Measurements from ENCODE around the gene CDK5RAP1. TPM values are rescaled to one million over a fixed set of nuclear protein-coding genes. Genes with fewer than 3 reads are reported as not detected.

The CDK5RAP1 gene
- total and polyA plus RNA-seq, 2 experiments from 2014 or later = 37.9 to 47.8 TPM

GRCh38 chr20:33423141-33423834, 22.0 kb upstream of the CDK5RAP1 start:
- Histone ChIP-seq H3K27me3 (no peaks in the 10 kb centered on the region), H3K9me3 (ENCODE audit: low read depth) (no peaks in the 10 kb centered on the region), H3K36me3 (peaks cover 4% of the 10 kb centered on the region), H3K4me1 (ENCODE audit: low read depth) (peaks cover 54% of the 10 kb centered on the region), H3K27ac (peak overlapping the region; percentile 99), H3K4me3 (no peak overlapping the region)
- TF ChIP-seq, protein P1, sequence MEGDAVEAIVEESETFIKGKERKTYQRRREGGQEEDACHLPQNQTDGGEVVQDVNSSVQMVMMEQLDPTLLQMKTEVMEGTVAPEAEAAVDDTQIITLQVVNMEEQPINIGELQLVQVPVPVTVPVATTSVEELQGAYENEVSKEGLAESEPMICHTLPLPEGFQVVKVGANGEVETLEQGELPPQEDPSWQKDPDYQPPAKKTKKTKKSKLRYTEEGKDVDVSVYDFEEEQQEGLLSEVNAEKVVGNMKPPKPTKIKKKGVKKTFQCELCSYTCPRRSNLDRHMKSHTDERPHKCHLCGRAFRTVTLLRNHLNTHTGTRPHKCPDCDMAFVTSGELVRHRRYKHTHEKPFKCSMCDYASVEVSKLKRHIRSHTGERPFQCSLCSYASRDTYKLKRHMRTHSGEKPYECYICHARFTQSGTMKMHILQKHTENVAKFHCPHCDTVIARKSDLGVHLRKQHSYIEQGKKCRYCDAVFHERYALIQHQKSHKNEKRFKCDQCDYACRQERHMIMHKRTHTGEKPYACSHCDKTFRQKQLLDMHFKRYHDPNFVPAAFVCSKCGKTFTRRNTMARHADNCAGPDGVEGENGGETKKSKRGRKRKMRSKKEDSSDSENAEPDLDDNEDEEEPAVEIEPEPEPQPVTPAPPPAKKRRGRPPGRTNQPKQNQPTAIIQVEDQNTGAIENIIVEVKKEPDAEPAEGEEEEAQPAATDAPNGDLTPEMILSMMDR (IDR thresholded peaks at IDR 0.05; ENCODE audit: low read depth, low read length) = no peak
- DNase-seq (ENCODE audit: low read depth in 1 of 2, low spot score in 1 of 2) = peak; percentile 87 to 90

DNA sequence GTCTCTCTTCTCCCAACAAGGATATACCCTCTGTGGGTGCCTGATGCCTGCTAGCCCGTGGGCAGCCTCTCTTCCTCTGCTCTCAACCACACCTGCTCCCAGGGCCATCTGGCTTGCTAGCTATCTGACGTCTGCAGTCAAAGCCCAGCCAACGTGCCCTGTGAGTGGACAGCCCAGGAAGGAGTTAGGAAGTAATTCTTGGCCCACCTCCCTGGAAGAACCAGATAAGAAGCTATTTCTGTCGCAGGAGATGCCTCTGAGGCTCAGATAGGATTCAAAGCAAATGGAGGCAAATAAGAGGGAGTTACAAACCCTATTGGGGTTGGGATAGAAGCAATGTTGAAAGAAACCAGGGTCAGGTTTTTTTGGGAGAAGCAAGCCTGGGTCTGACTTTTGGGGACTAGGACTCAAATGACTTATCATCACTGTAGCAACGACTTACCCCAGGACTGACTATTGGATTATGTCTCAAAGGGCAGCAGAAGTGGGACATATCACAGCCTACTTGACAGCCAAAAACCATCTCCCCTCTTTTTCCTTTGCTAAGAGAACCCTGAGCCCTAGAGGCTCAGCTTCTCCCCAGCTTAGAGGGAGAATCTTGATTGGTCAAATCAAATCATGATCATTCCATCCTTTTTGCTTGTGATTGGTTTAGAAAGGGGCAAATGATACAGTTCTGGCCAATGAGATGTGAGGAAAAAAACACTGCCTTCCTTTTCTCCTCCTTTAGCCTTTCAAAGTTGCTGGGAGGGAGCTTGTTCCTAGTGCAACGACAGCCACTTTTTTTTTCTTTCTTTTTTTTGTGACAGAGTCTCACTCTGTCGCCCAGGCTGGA, 18.0 kb upstream of the CDK5RAP1 start:
- Histone ChIP-seq H3K36me3 (peaks cover 24% of the 10 kb centered on the region), H3K27ac (peak overlapping the region; percentile 85), H3K4me3 (no peak overlapping the region), H3K27me3 (no peaks in the 10 kb centered on the region), H3K9me3 (ENCODE audit: low read depth) (no peaks in the 10 kb centered on the region), H3K4me1 (ENCODE audit: low read depth) (peaks cover 37% of the 10 kb centered on the region)
- peak; percentile 82 to 90 for DNase-seq (ENCODE audit: low read depth in 1 of 2, low spot score in 1 of 2)
- TF ChIP-seq, protein P1 (IDR thresholded peaks at IDR 0.05; ENCODE audit: low read depth, low read length) = no peak

DNA sequence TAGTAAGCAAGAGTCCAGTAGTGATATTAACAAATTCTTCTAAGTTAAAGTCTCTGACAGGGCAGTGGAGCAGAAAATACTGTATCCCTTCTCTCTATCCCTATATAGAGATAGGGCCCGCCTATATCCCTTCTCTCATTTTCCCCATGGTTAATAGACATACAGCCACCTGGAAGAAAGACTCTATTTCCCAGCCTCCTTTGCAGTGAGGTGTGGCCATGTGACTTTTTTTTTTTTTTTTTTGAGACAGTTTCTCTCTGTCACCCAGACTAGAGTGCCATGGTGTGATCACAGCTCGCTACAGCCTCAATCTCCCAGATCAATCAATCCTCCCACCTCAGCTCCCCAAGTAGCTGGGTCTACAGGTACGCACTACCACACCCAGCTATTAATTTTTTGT, 16.7 kb upstream of the CDK5RAP1 start:
- H3K4me3 ChIP-seq = no peak overlapping the region
- H3K9me3 ChIP-seq (ENCODE audit: low read depth) = no peaks in the 10 kb centered on the region
- H3K4me1 ChIP-seq (ENCODE audit: low read depth) = peaks cover 26% of the 10 kb centered on the region
- H3K36me3 ChIP-seq = peaks cover 27% of the 10 kb centered on the region
- H3K27me3 ChIP-seq = no peaks in the 10 kb centered on the region
- TF ChIP-seq, protein P1 (IDR thresholded peaks at IDR 0.05; ENCODE audit: low read depth, low read length) = no peak
- peak overlapping the region; percentile 85 for H3K27ac ChIP-seq
- DNase-seq (ENCODE audit: low read depth in 1 of 2, low spot score in 1 of 2) = no peak

DNA sequence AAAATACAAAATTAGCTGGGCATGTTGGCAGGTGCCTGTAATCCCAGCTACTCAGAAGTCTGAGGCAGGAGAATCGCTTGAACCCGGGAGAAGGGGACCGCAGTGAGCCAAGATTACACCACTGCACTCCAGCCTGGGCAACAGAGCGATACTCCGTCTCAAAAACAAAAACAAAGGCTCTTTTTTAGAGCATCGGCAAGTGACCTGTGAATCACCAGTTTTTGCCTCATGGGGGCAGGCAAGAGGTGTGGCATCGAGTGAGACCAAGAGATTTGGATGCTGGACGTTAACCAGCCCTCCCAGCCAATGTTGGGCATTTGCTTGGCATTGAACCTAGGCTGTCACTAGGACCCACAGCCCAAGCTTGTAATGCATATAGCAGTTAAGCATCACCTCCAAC, 14.6 kb upstream of the CDK5RAP1 start:
- peak; percentile 50 to 62 for DNase-seq (ENCODE audit: low read depth in 1 of 2, low spot score in 1 of 2)
- H3K36me3 ChIP-seq = peaks cover 48% of the 10 kb centered on the region
- no peak overlapping the region for H3K4me3 ChIP-seq
- H3K27ac ChIP-seq = peak overlapping the region; percentile 40
- no peaks in the 10 kb centered on the region for H3K9me3 ChIP-seq (ENCODE audit: low read depth)
- no peaks in the 10 kb centered on the region for H3K27me3 ChIP-seq
- TF ChIP-seq, protein P1 (IDR thresholded peaks at IDR 0.05; ENCODE audit: low read depth, low read length) = peak; percentile 57
- H3K4me1 ChIP-seq (ENCODE audit: low read depth) = peaks cover 19% of the 10 kb centered on the region

DNA sequence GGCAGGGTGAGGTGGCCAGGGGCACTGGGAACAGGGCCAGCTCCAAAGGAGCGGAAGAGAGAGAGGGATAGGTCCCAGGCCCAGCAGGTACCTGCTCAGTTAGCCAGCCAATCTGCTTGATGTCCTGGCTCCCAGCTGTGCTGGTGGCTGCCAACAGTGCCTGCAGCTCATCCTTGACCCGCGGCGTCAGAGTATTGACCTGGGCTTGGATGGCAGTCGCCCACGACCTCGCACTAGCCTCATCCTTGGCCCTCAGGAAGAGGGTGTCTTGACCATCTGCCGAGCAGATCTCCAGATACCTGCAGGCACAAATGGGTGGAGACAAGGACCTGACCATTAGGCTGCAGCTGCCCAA, 11.1 kb upstream of the CDK5RAP1 start:
- Histone ChIP-seq H3K27me3 (no peaks in the 10 kb centered on the region), H3K36me3 (peaks cover 72% of the 10 kb centered on the region), H3K9me3 (ENCODE audit: low read depth) (no peaks in the 10 kb centered on the region), H3K4me1 (ENCODE audit: low read depth) (no peaks in the 10 kb centered on the region), H3K27ac (peak overlapping the region; percentile 34), H3K4me3 (no peak overlapping the region)
- no peak for DNase-seq (ENCODE audit: low read depth in 1 of 2, low spot score in 1 of 2)
- TF ChIP-seq, protein P1 (IDR thresholded peaks at IDR 0.05; ENCODE audit: low read depth, low read length) = no peak

All from cardiac muscle cell (in vitro differentiated cells and primary cell).